ENCODE measurements around the gene APOBR. TPM values are rescaled to one million over a fixed set of nuclear protein-coding genes. Genes with fewer than 3 reads are reported as not detected.
A peak's percentile ranks its signal among the peaks of the same experiment; 100 is the strongest.

APOBR gene
- total RNA-seq, 6 experiments from 2014 or later, result not detected

- Mint-ChIP-seq H3K27ac (no peak overlapping the region), H3K36me3 (ENCODE audit: low read depth) (peaks cover 14% of the 10 kb centered on the region; the same call in 1 of the 2 replicates)
- no peak for DNase-seq
These were observed 37.6 kb downstream of the APOBR start for GRCh38 chr16:28531777-28532744.

GRCh38 chr16:28532940-28533647 lies 38.7 kb downstream of the APOBR start:
- peaks cover 24% of the 10 kb centered on the region for H3K36me3 Mint-ChIP-seq (ENCODE audit: low read depth)
- H3K4me1 Mint-ChIP-seq (ENCODE audit: low read depth), result peaks cover 22% of the 10 kb centered on the region
- no peak overlapping the region for H3K4me3 Mint-ChIP-seq
- TF ChIP-seq CTCF (IDR thresholded peaks at IDR 0.05), result no peak
- H3K9me3 Mint-ChIP-seq, result no peaks in the 10 kb centered on the region
- no peak for DNase-seq
- no peak overlapping the region for H3K27ac Mint-ChIP-seq
- peaks cover 4% of the 10 kb centered on the region for H3K27me3 Mint-ChIP-seq (ENCODE audit: insufficient read depth)

More at GRCh38 chr16:28531777-28532744, 37.6 kb downstream of the APOBR start:
- peaks cover 1% of the 10 kb centered on the region; the same call in 1 of the 2 replicates for H3K27me3 Mint-ChIP-seq (ENCODE audit: insufficient read depth)
- H3K4me3 Mint-ChIP-seq, result no peak overlapping the region
- no peak for TF ChIP-seq CTCF (IDR thresholded peaks at IDR 0.05)
- peaks cover 11% of the 10 kb centered on the region for H3K4me1 Mint-ChIP-seq (ENCODE audit: low read depth)
- no peaks in the 10 kb centered on the region for H3K9me3 Mint-ChIP-seq

- no peak overlapping the region; the same call in 1 of the 2 replicates for H3K4me3 Mint-ChIP-seq
These were observed 40.3 kb downstream of the APOBR start for GRCh38 chr16:28534542-28535373.

GRCh38 chr16:28537076-28537475 lies 42.6 kb downstream of the APOBR start:
- Mint-ChIP-seq H3K27me3 (ENCODE audit: insufficient read depth) (peaks cover 4% of the 10 kb centered on the region), H3K36me3 (ENCODE audit: low read depth) (peaks cover 24% of the 10 kb centered on the region), H3K9me3 (no peaks in the 10 kb centered on the region), H3K4me3 (peak overlapping the region; percentile 90; the same call in 1 of the 2 replicates), H3K27ac (no peak overlapping the region), H3K4me1 (ENCODE audit: low read depth) (peaks cover 33% of the 10 kb centered on the region)
- no peak for DNase-seq
- TF ChIP-seq CTCF (IDR thresholded peaks at IDR 0.05), result no peak

More at GRCh38 chr16:28534542-28535373, 40.3 kb downstream of the APOBR start:
- H3K36me3 Mint-ChIP-seq (ENCODE audit: low read depth), result peaks cover 24% of the 10 kb centered on the region
- peaks cover 35% of the 10 kb centered on the region for H3K4me1 Mint-ChIP-seq (ENCODE audit: low read depth)
- H3K27me3 Mint-ChIP-seq (ENCODE audit: insufficient read depth), result peaks cover 4% of the 10 kb centered on the region
- no peak for DNase-seq
- no peaks in the 10 kb centered on the region for H3K9me3 Mint-ChIP-seq
- no peak for TF ChIP-seq CTCF (IDR thresholded peaks at IDR 0.05)
- H3K27ac Mint-ChIP-seq, result no peak overlapping the region
